Tibial nerve (tissue), 3 donors: ENCODE data around the gene SLC26A11.

Experiments used
- CTCF ChIP-seq, 5 experiments: fragments of 200-600 bp in 3 of 5; fragments of 450-650 bp in 2 of 5; sonication (generic) in 3 of 5; IDR thresholded peaks; one replicate each; pipeline ENCODE4 v1.5.1; 2016 to 2019; ENCODE audit warnings: antibody characterized with exemption in 5 of 5, mild to moderate bottlenecking in 3 of 5, moderate library complexity in 2 of 5
- POLR2A ChIP-seq, 2 donors: fragments of 450-650 bp; IDR thresholded peaks; one replicate each; pipeline ENCODE4 v1.6.1; 2017; ENCODE audit warnings: antibody characterized with exemption in 2 of 2, mild to moderate bottlenecking in 2 of 2, moderate library complexity in 2 of 2

GRCh38 chr17:80216473-80217456, 3.5 kb upstream of the SLC26A11 start:
- TF ChIP-seq CTCF (IDR thresholded peaks at IDR 0.05) (no peak), POLR2A (IDR thresholded peaks at IDR 0.05) (no peak)
